ENCODE data around the gene SLC36A3.
"Not testable (repeated sequence)": the region's sequence is repeated elsewhere in the genome, so short reads cannot be mapped to it uniquely, and the experiment has no call there.

The SLC36A3 gene

DNA sequence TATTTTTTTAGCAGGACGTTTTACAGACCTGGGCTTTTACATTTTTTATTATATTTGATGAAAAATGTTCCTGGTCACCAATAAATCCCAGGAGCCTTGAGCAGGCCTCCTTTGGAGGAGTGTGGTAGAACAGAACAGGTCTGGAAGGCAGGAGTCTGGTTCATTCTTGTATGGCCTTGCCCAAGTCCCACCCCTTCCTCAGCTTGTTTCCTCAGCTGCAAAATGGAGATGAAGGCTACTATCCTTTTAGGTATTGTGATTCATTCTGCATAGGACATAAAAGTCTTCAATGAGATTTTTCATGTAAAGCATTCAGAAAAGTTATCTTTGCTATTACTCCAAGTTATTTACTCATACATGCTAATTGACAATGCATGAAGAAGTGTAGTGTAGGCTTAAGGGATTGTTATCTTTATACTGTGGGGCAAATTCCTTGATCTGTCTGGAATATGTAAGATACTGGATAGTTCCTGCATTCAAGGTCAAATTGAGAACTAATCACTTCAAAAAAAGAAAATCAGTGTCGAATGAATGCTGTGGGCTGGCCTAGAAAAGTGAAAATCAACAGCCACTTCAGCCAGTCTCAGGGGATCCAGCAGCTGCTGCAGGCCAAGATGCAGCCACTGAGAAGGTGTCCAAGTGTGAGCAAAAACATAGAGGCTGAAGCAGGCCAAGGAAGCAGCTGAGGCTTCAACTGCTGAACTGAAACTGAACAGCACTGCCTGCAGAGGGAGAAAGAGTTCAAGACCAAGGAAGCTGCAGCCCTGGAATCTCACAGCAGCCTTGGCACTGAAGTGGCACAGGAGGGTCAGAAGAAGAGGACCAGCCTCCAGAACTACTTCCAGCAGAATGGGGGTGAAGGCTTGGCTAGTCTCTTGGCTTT lies 15.5 kb upstream of the SLC36A3 start:
- H3K27ac ChIP-seq, result no peak overlapping the region
- TF ChIP-seq ZFX (IDR thresholded peaks at IDR 0.05) (no peak), CTCF (conservative IDR thresholded peaks at IDR 0.05) (peak; percentile 50)

DNA sequence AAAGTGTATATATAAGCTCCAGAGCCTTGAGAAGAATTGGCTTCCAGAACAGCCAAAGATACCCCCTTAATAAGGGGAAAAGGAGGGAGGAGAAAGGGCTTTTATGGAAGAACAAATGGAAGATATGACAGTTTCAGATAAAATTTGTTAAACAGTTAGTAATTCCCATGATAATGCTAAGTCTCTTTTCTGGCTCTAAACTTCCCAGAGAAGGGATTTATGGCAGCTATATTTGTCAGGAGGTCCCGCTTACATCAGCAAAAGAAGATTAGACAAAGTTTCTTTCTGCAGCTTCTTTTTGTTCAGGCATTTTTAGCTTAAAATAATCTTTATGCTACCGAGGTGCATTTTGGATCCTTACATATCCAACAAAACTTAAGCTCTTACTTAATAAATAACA lies 14.3 kb upstream of the SLC36A3 start:
- TF ChIP-seq CTCF (conservative IDR thresholded peaks at IDR 0.05) (no peak), ZFX (IDR thresholded peaks at IDR 0.05) (no peak)
- H3K27ac ChIP-seq, result no peak overlapping the region

GRCh38 chr5:151315998-151316597 lies 12.5 kb upstream of the SLC36A3 start:
- no peak for TF ChIP-seq ZFX (IDR thresholded peaks at IDR 0.05)
- peak; percentile 98 for TF ChIP-seq CTCF (conservative IDR thresholded peaks at IDR 0.05)
- H3K27ac ChIP-seq, result no peak overlapping the region

DNA sequence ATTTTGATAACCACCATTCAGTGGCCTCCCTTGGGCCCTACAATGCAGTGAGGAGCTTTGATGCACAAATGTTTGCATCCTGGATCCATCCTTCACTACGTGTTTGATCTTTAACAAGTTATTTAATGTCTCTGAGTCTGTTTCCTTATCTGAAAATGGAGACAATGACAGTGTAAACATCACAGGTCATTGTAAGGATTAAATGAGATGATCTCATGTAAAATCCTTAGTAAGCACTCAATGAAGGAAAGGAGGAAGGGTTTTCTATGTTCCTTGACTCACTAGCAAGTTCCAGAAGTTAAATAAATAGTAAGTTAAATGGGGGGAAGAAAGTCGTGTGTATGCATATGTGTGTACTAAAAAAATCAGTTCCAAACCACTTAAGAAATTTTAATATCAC lies 9.8 kb upstream of the SLC36A3 start:
- no peak overlapping the region for H3K27ac ChIP-seq
- TF ChIP-seq ZFX (IDR thresholded peaks at IDR 0.05) (no peak), CTCF (conservative IDR thresholded peaks at IDR 0.05) (no peak)

DNA sequence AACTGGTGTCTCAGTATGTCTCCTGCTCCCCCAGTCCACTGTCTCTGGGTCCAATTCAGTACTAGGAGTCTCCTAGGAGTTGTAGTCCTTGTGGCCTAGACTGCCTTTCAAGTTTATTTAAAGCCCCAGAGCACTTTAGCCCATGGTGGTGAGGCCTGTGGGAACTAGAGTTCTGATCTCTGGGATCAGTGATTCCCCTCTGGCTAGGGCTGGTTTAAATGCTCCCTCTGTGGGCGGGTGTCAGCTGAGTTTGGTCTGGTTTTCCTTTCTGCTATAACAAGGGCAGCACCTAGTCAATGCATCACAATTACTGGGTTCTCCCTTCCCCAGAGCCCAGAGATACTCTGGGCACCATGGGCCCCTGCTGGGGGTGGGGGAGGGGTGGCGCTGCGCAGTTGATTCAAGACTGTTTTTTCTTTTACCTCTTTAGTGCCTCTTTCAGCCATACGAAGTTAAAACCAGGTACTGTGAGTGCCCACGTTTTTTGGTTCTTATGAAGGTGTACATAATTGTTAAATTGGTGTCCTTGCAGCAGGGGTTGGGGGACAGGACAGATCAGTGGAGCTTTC lies 9.3 kb upstream of the SLC36A3 start:
- no peak overlapping the region for H3K27ac ChIP-seq
- no peak for TF ChIP-seq CTCF (conservative IDR thresholded peaks at IDR 0.05)
- no peak for TF ChIP-seq ZFX (IDR thresholded peaks at IDR 0.05)

GRCh38 chr5:151310932-151311331 lies 7.4 kb upstream of the SLC36A3 start:
- no peak overlapping the region for H3K27ac ChIP-seq
- TF ChIP-seq ZFX (IDR thresholded peaks at IDR 0.05) (no peak), CTCF (conservative IDR thresholded peaks at IDR 0.05) (no peak)

GRCh38 chr5:151309821-151310220 lies 6.3 kb upstream of the SLC36A3 start:
- not testable (repeated sequence) for H3K27ac ChIP-seq

DNA sequence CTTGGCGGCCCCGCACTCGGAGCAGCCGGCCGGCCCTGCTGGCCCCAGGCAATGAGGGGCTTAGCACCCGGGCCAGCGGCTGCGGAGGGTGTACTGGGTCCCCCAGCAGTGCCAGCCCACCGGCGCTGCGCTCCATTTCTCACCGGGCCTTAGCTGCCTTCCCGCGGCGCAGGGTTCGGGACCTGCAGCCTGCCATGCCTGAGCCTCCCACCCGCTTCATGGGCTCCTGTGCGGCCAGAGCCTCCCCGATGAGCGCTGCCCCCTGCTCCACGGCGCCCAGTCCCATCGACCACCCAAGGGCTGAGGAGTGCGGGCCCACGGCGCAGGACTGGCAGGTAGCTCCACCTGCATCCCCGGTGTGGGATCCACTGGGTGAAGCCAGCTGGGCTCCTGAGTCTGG lies 5.7 kb upstream of the SLC36A3 start:
- not testable (repeated sequence) for H3K27ac ChIP-seq
